Measurements from ENCODE around the gene RAI1.

DNA sequence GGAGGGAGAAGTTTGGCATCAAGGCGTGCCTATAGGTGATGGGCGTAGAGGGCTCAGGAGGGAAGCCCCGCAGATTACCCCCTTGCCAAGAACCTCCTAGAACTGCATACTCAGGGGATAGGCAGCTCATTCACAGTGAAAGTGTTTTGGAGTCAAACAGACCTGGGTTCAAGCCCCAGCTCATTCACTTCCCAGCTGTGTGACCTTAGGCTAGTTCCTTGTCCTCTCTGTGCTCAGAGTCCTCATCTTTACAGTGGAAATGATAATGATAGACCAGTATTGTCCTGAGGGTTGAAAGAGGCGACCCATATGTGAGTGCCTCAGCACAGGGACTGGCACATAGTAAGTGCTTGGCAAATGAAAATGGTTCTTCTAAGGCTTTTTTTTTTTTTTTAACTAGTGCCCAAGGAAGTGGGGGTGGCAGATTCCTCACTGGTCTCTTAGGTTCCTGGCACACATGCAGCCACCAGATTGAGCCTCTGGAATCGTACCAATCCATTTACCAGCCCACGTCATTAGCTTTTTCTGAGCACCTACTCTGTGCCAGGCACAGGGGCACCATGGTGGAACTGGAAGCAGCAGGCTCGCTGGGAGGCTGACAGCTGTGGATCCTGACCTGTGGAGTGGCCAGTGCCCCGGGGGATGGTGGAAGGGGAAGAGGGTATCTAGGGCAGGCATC, 79.8 kb downstream of the RAI1 start:
- TF ChIP-seq, protein P1, sequence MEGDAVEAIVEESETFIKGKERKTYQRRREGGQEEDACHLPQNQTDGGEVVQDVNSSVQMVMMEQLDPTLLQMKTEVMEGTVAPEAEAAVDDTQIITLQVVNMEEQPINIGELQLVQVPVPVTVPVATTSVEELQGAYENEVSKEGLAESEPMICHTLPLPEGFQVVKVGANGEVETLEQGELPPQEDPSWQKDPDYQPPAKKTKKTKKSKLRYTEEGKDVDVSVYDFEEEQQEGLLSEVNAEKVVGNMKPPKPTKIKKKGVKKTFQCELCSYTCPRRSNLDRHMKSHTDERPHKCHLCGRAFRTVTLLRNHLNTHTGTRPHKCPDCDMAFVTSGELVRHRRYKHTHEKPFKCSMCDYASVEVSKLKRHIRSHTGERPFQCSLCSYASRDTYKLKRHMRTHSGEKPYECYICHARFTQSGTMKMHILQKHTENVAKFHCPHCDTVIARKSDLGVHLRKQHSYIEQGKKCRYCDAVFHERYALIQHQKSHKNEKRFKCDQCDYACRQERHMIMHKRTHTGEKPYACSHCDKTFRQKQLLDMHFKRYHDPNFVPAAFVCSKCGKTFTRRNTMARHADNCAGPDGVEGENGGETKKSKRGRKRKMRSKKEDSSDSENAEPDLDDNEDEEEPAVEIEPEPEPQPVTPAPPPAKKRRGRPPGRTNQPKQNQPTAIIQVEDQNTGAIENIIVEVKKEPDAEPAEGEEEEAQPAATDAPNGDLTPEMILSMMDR (conservative IDR thresholded peaks at IDR 0.05) = no peak
- no peak for TF ChIP-seq EZH2 (IDR thresholded peaks at IDR 0.05; ENCODE audit: low read depth)

All from PC-9 (cell line).